Left cardiac atrium (tissue), 4 donors: ENCODE measurements around the gene GPX3. TPM values are rescaled to one million over a fixed set of nuclear protein-coding genes. Genes with fewer than 3 reads are reported as not detected.
A peak's percentile ranks its signal among the peaks of the same experiment; 100 is the strongest.

Experiments used
- ATAC-seq, 2 donors: fragments of 200-7000 bp; cut with Tn5 transposase; one replicate each; pipeline ENCODE4 v1.9.1; 2020; ENCODE audit warnings: mild to moderate bottlenecking in 2 of 2, moderate library complexity in 2 of 2
- DNase-seq: peaks from one replicate; pipeline ENCODE4 v3.0.0-alpha.2; 2020
- intact Hi-C, 2 donors: fragments of 100-400 bp; cut with DNase I; formaldehyde crosslinking; loops; one replicate each; pipeline versions ENCODE4 v1.14.1 to v1.15.1; 2022 to 2023
- long read RNA-seq: library from polyadenylated mRNA; unstranded; transcript quantifications from one replicate; pipeline ENCODE4 v2.0.0, GENCODE V29; 2021
- total RNA-seq, 2 donors: library from RNA; stranded (reverse); fragmentation: NEBNext Ultra II Directional; extraction: Animal tissue kit (Norgen Biotek cat#: 25700); gene quantifications; one replicate each; pipeline ENCODE4 v1.2.1, GENCODE V29; 2021
- donor health status: DM: no; HTN: yes; CAD: no.
- donor health status: DM: no; HTN: yes; CAD: no; lungs with severe emphysema.
- donor health status: DM: yes; HTN: yes; CAD: no.
- donor health status: Dilated cardiomyopathy.

GPX3 gene, protein sequence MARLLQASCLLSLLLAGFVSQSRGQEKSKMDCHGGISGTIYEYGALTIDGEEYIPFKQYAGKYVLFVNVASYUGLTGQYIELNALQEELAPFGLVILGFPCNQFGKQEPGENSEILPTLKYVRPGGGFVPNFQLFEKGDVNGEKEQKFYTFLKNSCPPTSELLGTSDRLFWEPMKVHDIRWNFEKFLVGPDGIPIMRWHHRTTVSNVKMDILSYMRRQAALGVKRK
- 1,000 to 10,000 TPM; 1,172 to 1,220 TPM for total RNA-seq
- long read RNA-seq, transcript GPX3-209 (6 exons, 1,478 nt), result minor isoform, 38 of 711 reads
- long read RNA-seq, transcript GPX3-201 (5 exons, 1,636 nt), result major isoform, 643 of 711 reads
- long read RNA-seq, partial matches to known transcripts, result 7 of 711 reads
- long read RNA-seq, other reads (novel, unspliced or antisense), result 22 of 711 reads

DNA sequence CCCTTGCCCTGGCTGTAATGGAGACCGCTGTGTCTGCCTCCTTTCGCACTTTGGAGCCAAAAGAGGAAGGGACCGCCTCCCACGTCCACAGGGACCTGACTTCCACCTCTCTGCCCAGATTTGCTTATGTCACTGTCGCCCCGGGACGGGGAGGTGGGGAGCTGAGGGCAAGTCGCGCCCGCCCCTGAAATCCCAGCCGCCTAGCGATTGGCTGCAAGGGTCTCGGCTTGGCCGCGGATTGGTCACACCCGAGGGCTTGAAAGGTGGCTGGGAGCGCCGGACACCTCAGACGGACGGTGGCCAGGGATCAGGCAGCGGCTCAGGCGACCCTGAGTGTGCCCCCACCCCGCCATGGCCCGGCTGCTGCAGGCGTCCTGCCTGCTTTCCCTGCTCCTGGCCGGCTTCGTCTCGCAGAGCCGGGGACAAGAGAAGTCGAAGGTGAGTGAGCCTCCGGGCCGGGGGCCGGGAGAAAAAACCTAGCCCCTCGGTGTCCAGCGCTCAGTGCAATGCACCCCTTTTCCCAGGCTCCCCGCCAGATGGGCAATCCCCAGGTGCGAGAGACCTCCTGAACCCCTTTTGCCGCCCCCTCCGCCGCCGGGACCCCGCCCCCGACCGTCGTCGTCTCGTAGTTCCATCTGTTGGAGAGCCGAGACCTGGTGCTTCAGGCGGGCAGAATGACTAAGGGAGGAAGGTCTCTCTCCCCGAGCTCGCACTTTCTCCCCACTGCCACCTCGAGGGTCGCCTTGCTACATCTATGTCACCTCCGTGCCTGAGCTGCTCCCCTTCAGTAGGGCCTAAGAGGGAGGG lies at the start of gene GPX3:
Gene GPX3 (plus strand): TSS at position 288 of the 807 bp plus-strand sequence. CDS start 64 bp downstream, at position 352.
- intact Hi-C loops, result no loop called here
- ATAC-seq (peak; percentile 84 to 93), DNase-seq (peak; percentile 95)

DNA sequence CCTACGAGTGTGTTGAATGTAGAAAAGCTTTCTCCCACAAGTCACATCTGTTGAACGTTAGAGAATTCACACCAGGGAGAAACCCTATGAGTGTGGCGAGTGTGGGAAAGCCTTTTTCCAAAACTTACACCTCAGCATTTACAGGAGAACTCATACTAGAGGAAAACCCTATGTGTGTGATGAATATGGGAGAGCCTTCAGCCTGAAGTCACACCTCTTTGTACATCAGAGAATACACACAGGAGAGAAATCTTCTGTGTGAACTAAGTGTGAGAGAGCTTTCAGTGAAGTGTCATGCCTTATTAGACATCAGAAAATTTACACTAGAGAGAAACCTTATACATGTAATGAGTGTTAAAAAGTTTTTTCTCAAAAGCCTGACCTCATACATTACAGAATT lies 41.8 kb upstream of the GPX3 start:
- ATAC-seq, result no peak
- intact Hi-C loops, result no loop called here
- DNase-seq, result no peak

DNA sequence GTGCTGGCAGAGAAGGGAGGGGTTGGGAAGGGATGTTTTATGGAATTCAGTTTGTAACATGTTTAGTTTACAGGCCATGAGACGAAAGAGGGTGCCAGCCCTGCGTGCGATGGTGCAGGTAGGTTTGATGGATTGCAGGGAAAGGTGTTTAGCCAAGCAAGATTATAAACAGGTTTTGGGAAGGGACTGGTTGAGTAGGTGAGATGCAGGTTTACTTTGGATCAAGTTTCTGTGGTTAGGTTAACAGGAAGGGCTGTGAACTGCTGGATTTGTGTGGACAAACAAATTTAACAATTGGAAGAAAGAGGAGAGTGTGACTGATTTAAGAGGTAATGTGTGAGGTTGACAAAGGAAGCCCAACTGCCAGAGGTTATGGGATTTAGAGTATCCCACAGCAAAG lies 32.6 kb upstream of the GPX3 start:
- ATAC-seq (no peak), DNase-seq (no peak)
- intact Hi-C loops, result no loop called here

DNA sequence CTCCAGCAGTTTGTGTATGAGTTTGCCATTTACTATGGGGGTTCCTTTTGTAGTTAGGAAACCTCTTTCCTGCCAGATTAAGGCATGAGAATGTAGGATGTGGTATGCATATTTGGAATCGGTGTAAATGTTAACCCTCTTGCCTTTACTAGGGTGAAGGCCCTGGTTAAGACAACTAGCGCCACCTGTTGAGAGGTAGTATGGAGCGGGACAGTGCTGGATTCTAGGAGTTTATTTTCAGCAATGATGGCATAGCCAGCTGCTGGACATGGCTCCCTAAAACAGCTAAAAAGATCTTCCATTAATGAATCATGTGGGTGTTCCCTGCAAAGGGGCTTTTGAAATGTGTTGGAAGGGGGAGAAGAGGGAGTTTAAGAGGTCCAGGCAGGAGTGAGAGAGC lies 30.7 kb upstream of the GPX3 start:
- no peak for ATAC-seq
- DNase-seq, result no peak
- intact Hi-C loops, result no loop called here

DNA sequence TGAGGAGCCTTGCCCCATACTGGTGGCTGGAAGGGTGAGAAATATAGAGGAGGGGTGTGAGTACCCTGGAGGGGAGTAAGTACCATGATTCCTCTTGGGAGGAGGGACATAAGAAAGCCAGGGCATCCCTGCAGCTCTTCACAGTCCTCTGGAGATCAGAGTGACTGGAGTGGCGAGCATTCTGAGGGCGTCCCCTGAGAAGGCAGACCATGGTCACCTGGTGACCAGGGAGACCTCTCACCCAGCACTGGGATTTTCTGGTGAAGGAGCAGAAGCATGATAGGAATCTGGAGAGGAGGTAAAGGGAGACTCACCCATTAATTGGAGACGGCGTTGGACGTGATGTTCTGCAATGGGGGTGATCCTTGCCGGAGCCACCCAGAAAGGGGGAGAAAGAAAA lies 27.7 kb upstream of the GPX3 start:
- intact Hi-C loops, result no loop called here
- no peak for ATAC-seq
- no peak for DNase-seq

DNA sequence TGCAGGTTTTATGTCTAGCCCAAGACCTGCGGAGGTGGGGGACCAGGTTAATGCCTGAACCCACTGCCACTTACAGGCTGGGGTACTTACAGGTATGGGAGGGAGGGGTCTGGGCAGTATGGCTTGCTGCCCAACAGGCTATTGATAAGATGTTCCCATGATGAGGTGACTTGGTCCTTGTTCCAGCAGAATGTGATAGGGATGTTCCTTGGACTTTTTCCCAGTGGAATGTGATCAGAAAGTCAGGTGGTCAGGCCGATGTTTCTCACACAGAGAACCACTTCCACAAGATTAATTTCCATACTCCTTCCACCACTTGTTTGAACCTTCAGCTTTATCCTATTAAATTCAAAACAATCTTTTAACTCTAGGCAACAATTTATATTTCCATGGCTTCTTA lies 27.0 kb upstream of the GPX3 start:
- DNase-seq (no peak), ATAC-seq (no peak)
- intact Hi-C loops, result no loop called here

DNA sequence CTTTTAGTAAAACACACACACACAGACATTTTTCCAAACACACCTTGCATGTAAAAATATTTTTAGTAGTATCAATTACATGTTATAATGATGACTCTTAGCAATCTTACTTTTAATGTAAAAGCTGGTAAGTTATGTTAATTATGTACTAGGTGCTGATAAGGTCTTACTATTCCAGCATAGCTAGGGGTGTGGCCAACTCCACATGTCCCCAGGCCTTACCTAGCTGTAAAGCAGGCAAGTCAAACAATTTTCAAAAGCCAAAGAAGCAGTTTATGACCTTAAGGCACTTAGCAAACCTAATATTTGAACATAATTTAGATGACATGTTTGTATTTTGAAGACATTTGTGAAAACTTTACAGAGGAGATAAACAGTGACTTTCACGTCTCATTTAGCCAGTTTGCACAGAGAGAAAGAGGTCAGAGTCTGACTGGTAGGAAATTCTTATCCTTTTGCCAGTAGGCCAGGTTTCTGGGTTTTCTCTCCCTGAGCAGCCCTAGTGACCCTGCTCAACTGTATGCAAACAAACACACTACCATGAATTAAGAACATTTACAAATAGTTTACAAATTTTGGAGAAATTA lies 26.5 kb upstream of the GPX3 start:
- intact Hi-C loops, result no loop called here
- no peak for ATAC-seq
- DNase-seq, result no peak

DNA sequence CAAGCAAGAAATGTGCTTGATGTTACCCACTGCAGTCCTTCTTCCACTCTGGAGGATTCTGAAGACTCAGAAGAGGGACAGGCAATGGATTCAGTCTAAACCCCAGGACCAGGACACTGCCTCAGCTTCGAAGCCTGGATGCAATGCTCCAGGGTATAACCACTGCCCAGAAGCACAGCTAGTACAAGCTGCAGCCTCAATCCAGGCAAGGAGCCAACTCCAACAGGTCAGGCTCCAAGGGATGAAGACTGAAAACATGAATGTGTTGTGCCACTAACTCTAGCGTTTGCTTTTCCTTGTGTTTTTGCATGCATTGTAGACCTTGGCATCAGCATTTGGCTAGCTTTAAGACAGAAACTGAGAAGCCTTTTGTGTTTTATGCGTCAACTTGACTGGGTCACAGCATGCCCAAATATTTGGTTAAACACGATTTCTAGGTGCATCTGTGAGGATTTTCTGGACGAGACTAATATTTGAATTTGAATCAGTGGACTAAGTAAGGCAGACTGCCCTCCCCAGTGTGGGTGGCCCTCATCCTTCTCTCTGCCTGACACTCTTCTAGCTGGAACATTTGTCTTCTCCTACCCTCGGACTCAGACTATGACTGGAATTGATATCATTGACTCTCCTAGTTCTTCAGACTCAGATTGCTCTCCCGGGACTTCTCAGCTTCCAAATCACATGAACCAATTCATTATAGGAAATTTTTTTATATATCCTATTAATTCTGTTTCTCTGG lies 20.5 kb upstream of the GPX3 start:
- DNase-seq, result peak; percentile 78
- peak; percentile 78 for ATAC-seq
- intact Hi-C loops, result loop anchor here (5.0 kb wide), 2 partner anchors 47 to 167 kb away; no protein-coding TSS in a partner anchor

DNA sequence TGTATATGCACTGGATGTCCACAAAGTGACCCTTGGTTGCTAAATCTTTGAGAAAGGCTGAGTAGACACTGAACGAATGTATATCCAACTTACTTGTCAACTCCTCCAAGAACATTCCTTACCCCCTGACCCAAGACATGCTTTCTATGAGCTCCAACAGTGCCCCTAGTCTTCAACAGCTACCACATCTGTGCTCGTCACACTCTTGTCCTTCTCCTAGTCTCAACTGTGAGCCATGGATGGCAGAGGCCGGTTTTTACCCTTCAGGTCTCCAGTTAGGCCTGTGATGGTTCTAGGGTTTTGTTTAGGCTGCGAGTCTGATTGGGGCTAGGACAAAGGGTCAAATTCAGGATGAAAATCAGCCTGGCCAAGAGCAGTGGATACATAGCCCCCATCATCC lies 19.0 kb upstream of the GPX3 start:
- DNase-seq (no peak), ATAC-seq (no peak)
- intact Hi-C loops, result loop anchor here (5.0 kb wide), 2 partner anchors 46 to 166 kb away; no protein-coding TSS in a partner anchor

DNA sequence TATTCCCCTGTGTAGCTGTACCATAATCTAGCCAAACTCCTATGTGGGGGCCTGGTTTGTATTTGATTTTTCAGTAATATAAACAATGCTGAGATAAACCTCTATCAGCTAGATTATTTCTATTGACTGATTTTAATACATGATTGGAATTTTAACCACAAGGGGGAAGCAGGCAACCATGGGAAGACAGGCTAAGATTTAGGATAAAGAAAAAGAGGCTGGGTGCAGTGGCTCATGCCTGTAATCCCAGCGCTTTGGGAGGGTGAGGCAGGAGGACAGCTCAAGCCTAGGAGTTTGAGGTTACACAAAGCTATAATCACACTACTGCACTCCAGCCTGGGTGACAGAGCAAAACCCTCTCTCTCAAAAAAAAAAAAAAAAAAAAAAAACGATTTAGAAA lies 18.1 kb upstream of the GPX3 start:
- no peak for DNase-seq
- intact Hi-C loops, result loop anchor here (2.0 to 5.0 kb wide), 3 partner anchors 45 to 165 kb away; no protein-coding TSS in a partner anchor
- ATAC-seq, result peak in 1 of 2 donors; percentile 7

DNA sequence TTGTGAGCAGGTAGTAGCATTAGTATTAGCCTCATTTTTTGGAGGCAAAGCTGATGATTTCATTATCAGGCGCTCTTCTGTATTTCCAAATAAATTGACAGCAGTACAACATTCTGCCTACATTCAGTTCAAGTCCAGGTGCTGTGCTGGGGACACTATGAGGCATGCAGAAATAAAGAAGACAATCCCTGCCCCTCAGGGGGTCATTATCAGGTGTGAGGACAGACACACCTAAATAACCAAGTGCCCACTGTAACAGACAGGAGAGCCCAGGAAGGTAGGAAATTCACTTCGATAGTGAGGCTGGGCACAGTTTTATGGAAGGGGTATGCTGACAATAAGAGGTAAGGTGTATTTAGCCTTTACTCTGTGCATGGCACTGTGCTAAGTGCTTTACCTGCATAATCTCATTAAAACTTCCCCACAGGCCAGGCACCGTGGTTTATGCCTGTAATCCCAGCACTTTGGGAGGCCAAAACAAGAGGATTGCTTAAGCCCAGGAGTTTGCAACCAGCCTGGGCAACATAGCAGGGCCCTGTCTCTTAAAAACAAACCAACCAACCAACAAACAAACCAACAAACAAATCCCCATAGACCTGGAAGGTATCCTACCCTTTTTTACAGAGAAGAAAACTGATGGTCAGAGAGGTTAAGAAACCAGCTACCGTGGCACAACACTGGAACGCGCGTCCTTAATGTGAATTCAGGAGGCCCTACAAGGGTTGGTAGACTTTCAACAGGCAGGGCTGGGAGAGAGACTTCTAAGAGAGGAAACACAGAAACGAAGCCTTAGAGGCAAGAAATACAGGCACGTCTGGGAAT lies 17.5 kb upstream of the GPX3 start:
- DNase-seq (no peak), ATAC-seq (no peak)
- intact Hi-C loops, result loop anchor here (2.0 to 5.0 kb wide), 3 partner anchors 44 to 164 kb away; no protein-coding TSS in a partner anchor

DNA sequence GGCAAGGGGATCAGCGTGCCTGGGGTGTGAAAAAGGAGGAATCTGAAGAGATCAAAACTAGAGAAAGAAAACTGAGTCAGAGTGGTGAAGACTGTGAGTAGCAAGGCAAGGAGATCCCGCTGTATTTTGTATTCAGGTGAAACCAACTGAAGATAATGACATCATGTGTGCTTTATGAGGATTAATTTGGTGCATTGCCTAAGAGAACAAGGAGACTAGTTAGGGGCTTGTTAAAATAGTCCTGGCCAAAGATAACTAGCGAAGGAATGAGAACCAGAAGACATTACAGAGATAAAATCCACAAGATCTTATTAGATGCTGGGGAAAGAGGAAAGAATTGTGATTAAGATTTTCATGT lies 16.9 kb upstream of the GPX3 start:
- DNase-seq, result no peak
- no peak for ATAC-seq
- intact Hi-C loops, result loop anchor here (2.0 to 5.0 kb wide), 3 partner anchors 43 to 164 kb away; no protein-coding TSS in a partner anchor

DNA sequence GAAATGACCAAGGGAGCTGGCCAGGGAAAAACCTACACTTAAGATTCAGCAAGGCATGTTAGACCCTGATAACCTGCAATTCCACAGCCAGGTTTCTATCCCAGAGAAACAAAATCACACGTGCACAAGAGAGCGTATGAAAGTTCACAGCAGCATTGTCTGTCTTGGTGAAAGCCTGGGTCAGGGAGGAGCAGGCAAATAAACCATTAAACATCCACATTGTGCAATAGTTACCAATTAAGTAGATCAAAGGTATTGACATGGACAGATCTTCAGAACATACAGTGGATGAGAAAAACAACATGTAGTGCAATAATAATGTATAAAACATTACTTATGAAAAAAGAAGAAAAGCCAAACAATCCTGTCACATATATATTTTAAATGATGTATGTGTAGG lies 15.9 kb upstream of the GPX3 start:
- DNase-seq (no peak), ATAC-seq (no peak)
- intact Hi-C loops, result loop anchor here (2.0 to 5.0 kb wide), 3 partner anchors 43 to 163 kb away; no protein-coding TSS in a partner anchor

DNA sequence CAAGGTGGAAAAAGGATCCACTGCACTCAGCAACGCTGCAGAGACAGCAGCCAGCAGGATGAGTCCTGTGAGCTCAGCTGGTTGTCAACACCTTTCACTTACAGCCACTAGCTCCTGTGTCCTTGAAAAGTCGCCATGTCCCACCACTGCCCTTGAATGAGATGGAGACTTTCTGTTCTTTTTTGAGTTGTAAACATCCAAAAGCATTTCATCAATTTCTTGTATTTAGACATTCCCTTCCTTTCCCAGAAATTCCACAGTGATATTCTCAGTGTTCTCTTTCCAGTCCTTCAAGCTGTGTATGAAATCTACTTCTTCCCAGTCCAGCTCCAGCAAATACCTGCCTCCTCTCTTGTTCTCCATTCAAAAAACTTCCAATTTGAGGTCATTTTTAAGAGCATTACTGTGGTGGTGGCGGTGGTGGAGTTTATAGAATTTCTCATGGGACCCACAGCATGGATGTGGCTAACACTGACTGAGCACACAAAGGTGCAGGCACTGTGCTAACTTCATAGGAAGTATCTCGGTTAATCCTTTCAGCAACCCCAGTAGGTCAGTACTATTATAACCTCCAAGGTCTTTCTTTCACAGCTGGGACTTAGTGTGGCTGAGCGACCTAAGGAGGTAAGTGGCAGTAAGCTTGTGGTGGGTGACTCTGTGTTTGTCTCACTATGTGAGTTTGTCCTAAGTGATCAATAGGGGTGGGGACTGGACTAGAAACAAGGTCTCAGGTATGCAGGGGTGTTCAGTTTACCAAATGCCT lies 15.0 kb upstream of the GPX3 start:
- peak; percentile 60 to 62 for ATAC-seq
- peak; percentile 48 for DNase-seq
- intact Hi-C loops, result loop anchor here (2.0 to 5.0 kb wide), 2 partner anchors 109 to 232 kb away; no protein-coding TSS in a partner anchor

DNA sequence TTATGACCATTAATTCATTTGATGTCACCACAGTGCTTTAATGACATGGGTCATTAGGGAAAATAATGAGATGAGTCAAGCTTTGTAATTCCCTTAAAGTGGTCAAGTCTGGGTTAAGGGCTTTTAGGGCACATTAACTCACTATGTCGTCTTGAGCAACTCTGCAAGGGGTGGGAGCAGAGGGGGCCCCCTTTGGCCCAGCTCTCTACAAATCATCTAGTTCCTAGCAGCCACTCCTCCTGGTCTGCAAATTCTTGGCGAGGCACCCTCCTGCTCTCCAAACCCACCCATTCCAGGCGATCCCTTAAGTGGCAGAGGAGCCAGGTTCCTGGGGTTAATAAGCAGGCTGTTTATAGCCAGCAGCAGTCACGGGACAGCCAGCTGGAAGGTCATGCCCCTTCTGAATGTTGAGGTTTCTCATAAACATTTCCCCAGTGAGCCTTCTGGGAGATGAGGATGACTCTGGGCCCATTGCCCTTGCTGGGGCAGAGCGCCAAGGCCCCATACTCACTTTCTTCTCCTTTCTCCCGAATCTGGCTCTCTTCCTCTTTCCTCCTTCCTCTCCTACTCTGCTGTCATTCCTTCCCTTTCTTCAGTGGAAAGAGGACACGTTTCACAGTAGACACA lies 14.3 kb upstream of the GPX3 start:
- intact Hi-C loops, result loop anchor here (2.0 to 5.0 kb wide), 2 partner anchors 109 to 231 kb away; no protein-coding TSS in a partner anchor
- DNase-seq, result peak; percentile 74

DNA sequence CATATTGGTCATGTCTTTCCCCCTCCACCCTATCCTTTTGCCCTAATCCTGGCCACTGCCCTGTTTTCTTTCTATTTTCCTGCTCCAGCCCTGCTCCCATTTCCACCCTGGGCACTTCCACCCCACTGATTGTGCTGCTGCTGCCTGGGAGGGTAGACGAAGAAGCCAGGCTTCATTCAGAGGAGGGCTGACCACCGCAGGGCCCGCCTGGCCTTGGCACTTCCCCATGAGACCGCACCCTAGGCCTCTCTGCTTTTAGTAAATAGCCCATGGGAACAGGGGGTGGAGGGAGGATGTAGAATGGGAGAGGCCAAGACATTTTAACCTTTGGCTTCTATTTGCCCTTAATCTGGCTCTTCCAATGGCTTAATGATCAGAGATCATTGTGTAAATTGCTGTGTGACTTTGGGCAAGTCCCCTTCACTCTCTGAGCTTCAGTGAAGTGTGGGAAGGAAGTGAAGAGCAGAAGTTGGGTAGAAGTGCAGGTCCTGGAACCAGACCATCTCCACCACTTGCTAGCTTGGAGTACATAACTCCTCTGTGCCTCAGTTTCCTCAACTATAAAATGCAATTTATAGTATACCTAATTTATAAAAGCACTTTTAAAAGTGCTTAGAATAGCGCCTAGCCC lies 13.6 kb upstream of the GPX3 start:
- ATAC-seq, result peak in 1 of 2 donors; percentile 54
- DNase-seq, result peak; percentile 33
- intact Hi-C loops, result loop anchor here in 1 of 2 donors (5.0 kb wide), 1 partner anchor 230 kb away; no protein-coding TSS in a partner anchor

More for the DNA sequence above, 14.3 kb upstream of the GPX3 start:
- peak; percentile 77 to 84 for ATAC-seq
